ENCODE results near the gene CD46.

- TF ChIP-seq CTCF (IDR thresholded peaks at IDR 0.05) (no peak), POLR2A (IDR thresholded peaks at IDR 0.05) (no peak)
These were observed 27.2 kb downstream of the CD46 start for GRCh38 chr1:207779008-207779407.
